Measurements from ENCODE around the gene PDAP1. TPM values are rescaled to one million over a fixed set of nuclear protein-coding genes. Genes with fewer than 3 reads are reported as not detected.

Gene PDAP1
- total RNA-seq, 2 experiments from 2014 or later, result 35.0 to 38.0 TPM

GRCh38 chr7:99420213-99420612, 11.8 kb upstream of the PDAP1 start:
- CTCF ChIA-PET, result no interaction called here
- ATAC-seq (ENCODE audit: poor library complexity), result no peak
- H3K4me3 Mint-ChIP-seq, result no peak overlapping the region

GRCh38 chr7:99419323-99420021, 11.1 kb upstream of the PDAP1 start:
- Mint-ChIP-seq H3K4me3 (no peak overlapping the region), H3K36me3 (ENCODE audit: low read depth) (peaks cover 89% of the 10 kb centered on the region), H3K9me3 (no peaks in the 10 kb centered on the region), H3K27ac (peak overlapping the region; percentile 14), H3K27me3 (no peaks in the 10 kb centered on the region), H3K4me1 (ENCODE audit: low read depth) (no peaks in the 10 kb centered on the region)
- ChIA-PET CTCF (no interaction called here), POLR2A (interaction anchor here (1.0 to 1.6 kb wide), 2 partner anchors 10 to 11 kb away, joined by 4 read pairs; partner anchors contain the start of genes BUD31 and PDAP1)
- DNase-seq (no peak), ATAC-seq (ENCODE audit: poor library complexity) (no peak)
- H3K36me3 ChIP-seq (ENCODE audit: insufficient read depth, low read length), result peaks cover 79% of the 10 kb centered on the region
- H3K4me3 ChIP-seq (ENCODE audit: low read length), result no peak overlapping the region
- no peak for TF ChIP-seq CTCF (IDR thresholded peaks at IDR 0.05)
- H3K27ac ChIP-seq (ENCODE audit: low read depth in 1 of 2, low read length in 2 of 2), result no peak overlapping the region
- H3K27me3 ChIP-seq (ENCODE audit: control insufficient read depth in 1 of 2, insufficient read depth in 2 of 2, low read length in 2 of 2), result no peaks in the 10 kb centered on the region
- intact Hi-C loops (cut with DNase I, micrococcal nuclease), result loop anchor here in 1 of 2 experiments (10.0 kb wide), 1 partner anchor 275 kb away; the partner anchor contains the start of gene SMURF1
- no peaks in the 10 kb centered on the region for H3K4me1 ChIP-seq (ENCODE audit: insufficient read depth, low read length)
- no peaks in the 10 kb centered on the region for H3K9me3 ChIP-seq (ENCODE audit: control insufficient read depth in 1 of 2, insufficient read depth in 1 of 2, low read length in 2 of 2)

More at GRCh38 chr7:99420213-99420612, 11.8 kb upstream of the PDAP1 start:
- no peak overlapping the region for H3K27ac Mint-ChIP-seq
- Histone ChIP-seq H3K9me3 (ENCODE audit: control insufficient read depth in 1 of 2, insufficient read depth in 1 of 2, low read length in 2 of 2) (no peaks in the 10 kb centered on the region), H3K4me3 (ENCODE audit: low read length) (no peak overlapping the region), H3K27me3 (ENCODE audit: control insufficient read depth in 1 of 2, insufficient read depth in 2 of 2, low read length in 2 of 2) (no peaks in the 10 kb centered on the region), H3K36me3 (ENCODE audit: insufficient read depth, low read length) (peaks cover 79% of the 10 kb centered on the region), H3K27ac (ENCODE audit: low read depth in 1 of 2, low read length in 2 of 2) (no peak overlapping the region), H3K4me1 (ENCODE audit: insufficient read depth, low read length) (no peaks in the 10 kb centered on the region)
- H3K4me1 Mint-ChIP-seq (ENCODE audit: low read depth), result no peaks in the 10 kb centered on the region
- no peaks in the 10 kb centered on the region for H3K27me3 Mint-ChIP-seq
- no peak for DNase-seq
- intact Hi-C loops (cut with DNase I, micrococcal nuclease), result no loop called here
- POLR2A ChIA-PET, result interaction anchor here (1.0 to 1.6 kb wide), 2 partner anchors 11 to 12 kb away, joined by 4 read pairs; partner anchors contain the start of genes BUD31 and PDAP1
- no peak for TF ChIP-seq CTCF (IDR thresholded peaks at IDR 0.05)
- no peaks in the 10 kb centered on the region for H3K9me3 Mint-ChIP-seq
- peaks cover 89% of the 10 kb centered on the region for H3K36me3 Mint-ChIP-seq (ENCODE audit: low read depth)

GRCh38 chr7:99418260-99418659, 9.9 kb upstream of the PDAP1 start:
- Histone ChIP-seq H3K9me3 (ENCODE audit: control insufficient read depth in 1 of 2, insufficient read depth in 1 of 2, low read length in 2 of 2) (no peaks in the 10 kb centered on the region), H3K27me3 (ENCODE audit: control insufficient read depth in 1 of 2, insufficient read depth in 2 of 2, low read length in 2 of 2) (no peaks in the 10 kb centered on the region), H3K27ac (ENCODE audit: low read depth in 1 of 2, low read length in 2 of 2) (no peak overlapping the region), H3K4me3 (ENCODE audit: low read length) (no peak overlapping the region), H3K36me3 (ENCODE audit: insufficient read depth, low read length) (peaks cover 80% of the 10 kb centered on the region), H3K4me1 (ENCODE audit: insufficient read depth, low read length) (no peaks in the 10 kb centered on the region)
- H3K27me3 Mint-ChIP-seq, result no peaks in the 10 kb centered on the region
- H3K27ac Mint-ChIP-seq, result no peak overlapping the region
- no peak for TF ChIP-seq CTCF (IDR thresholded peaks at IDR 0.05)
- DNase-seq, result no peak
- peaks cover 90% of the 10 kb centered on the region for H3K36me3 Mint-ChIP-seq (ENCODE audit: low read depth)
- no peaks in the 10 kb centered on the region for H3K9me3 Mint-ChIP-seq
- ATAC-seq (ENCODE audit: poor library complexity), result no peak
- ChIA-PET CTCF (no interaction called here), POLR2A (no interaction called here)
- intact Hi-C loops (cut with DNase I, micrococcal nuclease), result loop anchor here in 1 of 2 experiments (10.0 kb wide), 1 partner anchor 273 kb away; the partner anchor contains the start of gene SMURF1
- H3K4me1 Mint-ChIP-seq (ENCODE audit: low read depth), result peaks cover under 1% of the 10 kb centered on the region
- no peak overlapping the region for H3K4me3 Mint-ChIP-seq
